Body of pancreas (tissue), 4 donors: Measurements from ENCODE around the gene CBX4.

ENCODE experiments used
- CTCF ChIP-seq, 7 experiments: fragments of 450-650 bp in 4 of 7; fragments of 200-600 bp in 3 of 7; sonication (generic) in 3 of 7; IDR thresholded peaks; one replicate each; pipeline ENCODE4 v1.5.1; 2016 to 2019; ENCODE audit warnings: antibody characterized with exemption in 7 of 7
- POLR2A ChIP-seq, 3 donors: fragments of 450-650 bp; IDR thresholded peaks; one replicate each; pipeline ENCODE4 v1.6.1; 2016; ENCODE audit warnings: antibody characterized with exemption in 3 of 3, mild to moderate bottlenecking in 2 of 3

DNA sequence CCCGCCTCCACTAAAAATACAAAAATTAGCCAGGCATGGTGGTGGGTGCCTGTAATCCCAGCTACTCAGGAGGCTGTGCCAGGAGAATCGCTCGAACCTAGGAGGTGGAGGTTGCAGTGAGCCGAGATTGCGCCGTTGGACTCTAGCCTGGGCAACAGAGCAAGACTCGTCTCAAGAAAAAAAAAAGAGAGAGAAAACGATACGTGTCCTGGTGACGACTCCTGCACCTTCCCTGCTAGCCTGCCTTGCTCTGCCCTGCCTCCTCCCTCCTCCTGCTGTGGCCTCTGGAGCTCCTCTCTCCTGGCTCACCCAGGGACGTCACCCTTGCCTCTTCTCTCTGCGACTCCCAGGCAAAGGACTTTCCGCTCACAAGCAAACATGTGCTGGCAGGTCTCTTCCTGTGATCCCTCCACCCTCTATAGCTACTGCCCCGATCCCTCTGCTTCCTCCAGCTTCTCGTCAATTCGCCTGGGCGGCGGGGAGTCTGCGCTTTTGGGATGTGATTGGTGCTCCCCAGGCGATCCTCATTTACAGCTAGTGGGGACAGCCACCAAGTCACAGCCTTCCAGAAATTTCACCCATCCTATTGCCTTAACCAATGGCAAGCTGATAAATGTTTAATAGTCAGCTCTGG lies 25.5 kb upstream of the CBX4 start:
- TF ChIP-seq CTCF (IDR thresholded peaks at IDR 0.05), result no peak
- no peak for TF ChIP-seq POLR2A (IDR thresholded peaks at IDR 0.05)
